NCI-H748 treated with DMSO at 0.1 percent for 48 hours (cell line): ENCODE results near the gene SCIN.

Experiments used
- DNase-seq: peaks from one replicate; lab custom pipeline; 2025; lab: John Stamatoyannopoulos, UW

The SCIN gene

GRCh38 chr7:12569673-12570072 lies 847 bp upstream of the SCIN start:
- peak; percentile 27 for DNase-seq

GRCh38 chr7:12570168-12570533 lies 369 bp upstream of the SCIN start:
- DNase-seq = peak; percentile 72

- DNase-seq = peak; percentile 57
Observed at GRCh38 chr7:12571691-12572090, 1.2 kb downstream of the SCIN start.

- DNase-seq = peak; percentile 21
Observed at GRCh38 chr7:12572941-12573575, 2.5 kb downstream of the SCIN start.

GRCh38 chr7:12573885-12574284 lies 3.4 kb downstream of the SCIN start:
- DNase-seq = peak; percentile 61

- DNase-seq = no peak
Observed at GRCh38 chr7:12578930-12579640, 8.6 kb downstream of the SCIN start.

GRCh38 chr7:12581897-12582296 lies 11.4 kb downstream of the SCIN start:
- DNase-seq = no peak

- no peak for DNase-seq
Observed at GRCh38 chr7:12582362-12582761, 11.8 kb downstream of the SCIN start.

- no peak for DNase-seq
Observed at GRCh38 chr7:12583176-12583575, 12.7 kb downstream of the SCIN start.

GRCh38 chr7:12583922-12584321 lies 13.4 kb downstream of the SCIN start:
- no peak for DNase-seq

GRCh38 chr7:12584930-12585329 lies 14.4 kb downstream of the SCIN start:
- DNase-seq = no peak

GRCh38 chr7:12586271-12586670 lies 15.8 kb downstream of the SCIN start:
- no peak for DNase-seq

- DNase-seq = no peak
Observed at GRCh38 chr7:12588259-12588904, 17.9 kb downstream of the SCIN start.

GRCh38 chr7:12590559-12590958 lies 20.0 kb downstream of the SCIN start:
- DNase-seq = no peak

GRCh38 chr7:12594122-12594897 lies 23.8 kb downstream of the SCIN start:
- DNase-seq = no peak

- no peak for DNase-seq
Observed at GRCh38 chr7:12595148-12595547, 24.6 kb downstream of the SCIN start.

GRCh38 chr7:12596225-12596790 lies 25.8 kb downstream of the SCIN start:
- DNase-seq = no peak

GRCh38 chr7:12601302-12601869 lies 30.9 kb downstream of the SCIN start:
- DNase-seq = no peak

- DNase-seq = peak; percentile 92
Observed at GRCh38 chr7:12607134-12607533, 36.6 kb downstream of the SCIN start.

GRCh38 chr7:12609561-12609960 lies 39.0 kb downstream of the SCIN start:
- DNase-seq = no peak

GRCh38 chr7:12610899-12611298 lies 40.4 kb downstream of the SCIN start:
- DNase-seq = no peak

GRCh38 chr7:12612622-12613021 lies 42.1 kb downstream of the SCIN start:
- DNase-seq = no peak
